SH-SY5Y (cell line): ENCODE results near the gene SMC3.

Experiments used
- GATA2 ChIP-seq: IDR thresholded peaks from 2 replicates; pipeline ENCODE4 v1.6.1; 2011; ENCODE audit warnings: mild to moderate bottlenecking, low read depth, low read length
- GATA3 ChIP-seq: IDR thresholded peaks from 2 replicates; pipeline ENCODE4 v1.6.1; 2011; ENCODE audit warnings: low read depth, mild to moderate bottlenecking, low read length, moderate library complexity

DNA sequence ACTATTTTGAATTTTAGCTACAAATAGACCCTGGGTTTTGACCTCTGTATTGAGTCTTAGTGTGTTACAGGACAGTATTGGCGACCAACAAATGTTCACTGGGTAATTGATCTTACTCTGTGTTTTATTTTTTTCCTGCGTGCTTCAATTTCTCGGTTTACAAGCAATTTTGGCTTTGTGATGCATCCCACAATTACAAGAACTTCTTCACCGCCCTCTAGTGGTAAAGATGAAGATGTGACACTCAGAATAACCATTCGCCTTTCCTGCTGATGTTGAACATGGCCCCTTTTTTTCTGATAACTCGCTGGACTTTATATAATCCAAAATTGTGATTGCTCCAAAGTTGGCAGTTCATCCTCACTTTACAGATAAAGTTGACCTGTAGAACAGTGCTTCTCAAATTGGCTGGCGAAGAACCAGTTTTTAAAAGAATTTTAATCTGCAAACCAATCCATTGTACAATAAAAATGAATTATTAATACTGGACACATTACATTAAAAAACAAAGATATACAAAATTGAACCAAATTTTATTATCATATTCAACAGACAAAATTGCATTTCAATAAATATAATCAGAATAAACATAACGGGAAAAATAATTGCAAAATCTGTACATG lies 20.2 kb upstream of the SMC3 start:
- TF ChIP-seq GATA3 (no peak), GATA2 (no peak)
